HG03457 (cell line): Measurements from ENCODE around the gene SH3BGRL3.
"Not testable (repeated sequence)": the region's sequence is repeated elsewhere in the genome, so short reads cannot be mapped to it uniquely, and the experiment has no call there.

Experiments
- ATAC-seq: cut with Tn5 transposase; IDR thresholded peaks from one replicate; pipeline ENCODE4 v1.9.1; 2021; ENCODE audit warnings: moderate number of reproducible peaks; ENCODE audit not compliant: unreplicated experiment

SH3BGRL3 gene

GRCh38 chr1:26290122-26290881 lies 10.4 kb downstream of the SH3BGRL3 start:
- ATAC-seq = no peak

GRCh38 chr1:26290882-26291261 lies 11.0 kb downstream of the SH3BGRL3 start:
- no peak for ATAC-seq

GRCh38 chr1:26291433-26291832 lies 11.5 kb downstream of the SH3BGRL3 start:
- no peak for ATAC-seq

GRCh38 chr1:26291939-26292338 lies 12.1 kb downstream of the SH3BGRL3 start:
- no peak for ATAC-seq

- not testable (repeated sequence) for ATAC-seq
These were observed 12.8 kb downstream of the SH3BGRL3 start for GRCh38 chr1:26292735-26293134.

GRCh38 chr1:26293911-26294463 lies 14.1 kb downstream of the SH3BGRL3 start:
- no peak for ATAC-seq

GRCh38 chr1:26295194-26296138 lies 15.6 kb downstream of the SH3BGRL3 start:
- no peak for ATAC-seq

GRCh38 chr1:26296340-26297056 lies 16.6 kb downstream of the SH3BGRL3 start:
- ATAC-seq = no peak

GRCh38 chr1:26297057-26297790 lies 17.3 kb downstream of the SH3BGRL3 start:
- ATAC-seq = no peak

- ATAC-seq = no peak
These were observed 17.9 kb downstream of the SH3BGRL3 start for GRCh38 chr1:26297791-26298124.

- no peak for ATAC-seq
These were observed 20.8 kb downstream of the SH3BGRL3 start for GRCh38 chr1:26300578-26301275.

- ATAC-seq = no peak
These were observed 23.0 kb downstream of the SH3BGRL3 start for GRCh38 chr1:26302733-26303405.

- no peak for ATAC-seq
These were observed 25.9 kb downstream of the SH3BGRL3 start for GRCh38 chr1:26305667-26306289.

GRCh38 chr1:26306290-26307229 lies 26.7 kb downstream of the SH3BGRL3 start, which contains the start of gene UBXN11:
UBXN11 (minus strand) TSS chr1:26306636; CDS start chr1:26302883, 3,753 bp downstream.
- ATAC-seq = peak; percentile 84

GRCh38 chr1:26307363-26307781 lies 27.5 kb downstream of the SH3BGRL3 start:
- no peak for ATAC-seq

GRCh38 chr1:26307966-26308899 lies 28.3 kb downstream of the SH3BGRL3 start:
- ATAC-seq = not testable (repeated sequence)
